Embryonic facial prominence (tissue), 1 donor: ENCODE data around the gene AGXT2.

Experiments
- DNase-seq: peaks from one replicate; pipeline ENCODE4 v3.0.0-alpha.2; 2016; ENCODE audit errors: extremely low spot score

Gene AGXT2, protein sequence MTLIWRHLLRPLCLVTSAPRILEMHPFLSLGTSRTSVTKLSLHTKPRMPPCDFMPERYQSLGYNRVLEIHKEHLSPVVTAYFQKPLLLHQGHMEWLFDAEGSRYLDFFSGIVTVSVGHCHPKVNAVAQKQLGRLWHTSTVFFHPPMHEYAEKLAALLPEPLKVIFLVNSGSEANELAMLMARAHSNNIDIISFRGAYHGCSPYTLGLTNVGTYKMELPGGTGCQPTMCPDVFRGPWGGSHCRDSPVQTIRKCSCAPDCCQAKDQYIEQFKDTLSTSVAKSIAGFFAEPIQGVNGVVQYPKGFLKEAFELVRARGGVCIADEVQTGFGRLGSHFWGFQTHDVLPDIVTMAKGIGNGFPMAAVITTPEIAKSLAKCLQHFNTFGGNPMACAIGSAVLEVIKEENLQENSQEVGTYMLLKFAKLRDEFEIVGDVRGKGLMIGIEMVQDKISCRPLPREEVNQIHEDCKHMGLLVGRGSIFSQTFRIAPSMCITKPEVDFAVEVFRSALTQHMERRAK

DNA sequence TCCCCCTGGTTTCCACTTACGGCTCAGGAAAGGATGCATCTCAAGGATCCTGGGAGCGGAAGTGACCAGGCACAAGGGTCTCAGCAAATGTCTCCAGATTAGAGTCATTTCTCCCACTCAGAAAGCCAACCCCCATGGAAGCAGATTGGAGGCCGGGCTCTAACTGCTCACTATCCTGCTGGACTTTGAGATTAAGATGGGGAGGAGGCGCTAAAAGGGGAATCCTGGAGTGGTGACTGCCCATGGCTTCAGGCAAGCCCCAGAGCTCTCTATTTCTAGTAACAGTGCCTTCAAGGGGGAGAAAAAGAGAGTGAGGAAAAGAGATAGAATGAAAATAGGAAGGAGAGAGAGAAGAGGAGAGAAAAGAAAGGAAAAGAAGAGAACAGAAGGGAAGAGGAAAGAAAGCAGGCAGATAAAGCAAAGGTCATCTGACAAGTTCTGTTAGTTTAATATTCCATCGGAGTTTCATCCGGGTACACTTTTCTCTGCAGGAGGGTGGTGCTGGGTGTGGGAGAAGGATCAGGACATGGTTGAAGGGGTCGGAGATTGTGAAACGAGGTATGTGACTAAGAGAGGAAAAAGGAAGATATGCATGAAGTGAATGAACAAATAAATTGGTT is at the start of gene AGXT2:
Gene AGXT2 (minus strand): TSS at position 165 of the 620 bp plus-strand sequence. CDS start 57 bp downstream, at position 108.
- DNase-seq = no peak

DNA sequence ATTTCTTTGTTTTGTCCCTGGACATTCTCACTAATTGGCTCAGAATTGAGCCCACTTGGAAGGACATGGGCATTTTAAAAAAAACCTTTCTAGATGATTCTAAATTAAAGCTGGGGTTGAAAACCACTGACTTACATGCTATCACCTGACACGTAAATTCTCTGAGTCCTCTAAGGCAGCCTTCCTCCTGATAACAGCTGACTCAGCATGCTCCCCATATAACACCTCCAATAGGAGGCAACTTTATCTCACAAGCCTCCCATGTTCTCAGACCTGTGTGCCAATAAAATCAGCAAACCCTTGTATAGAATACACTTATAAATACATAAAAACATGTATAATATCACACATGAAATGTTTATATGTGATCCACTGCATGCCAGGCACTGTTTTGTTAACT is 49.2 kb upstream of the AGXT2 start:
- DNase-seq = no peak

DNA sequence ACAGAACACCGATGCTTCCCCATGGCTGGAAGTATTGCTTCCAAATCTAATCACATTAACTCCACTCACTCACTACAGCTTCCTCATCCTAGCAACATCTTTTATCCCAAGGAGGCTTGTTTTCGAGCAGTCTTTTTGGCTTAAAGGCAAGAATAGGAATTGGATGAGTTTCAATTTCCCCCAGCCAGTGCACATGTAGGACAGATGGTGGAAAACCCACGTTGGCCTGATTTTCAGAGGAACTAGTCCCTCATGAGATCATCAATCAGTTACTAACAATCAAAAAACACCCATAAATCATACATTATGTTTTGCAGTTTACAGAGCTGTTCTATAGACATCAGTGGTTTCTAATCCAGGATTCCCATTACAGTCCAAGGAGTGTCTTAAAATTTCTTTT is 48.5 kb upstream of the AGXT2 start:
- no peak for DNase-seq

DNA sequence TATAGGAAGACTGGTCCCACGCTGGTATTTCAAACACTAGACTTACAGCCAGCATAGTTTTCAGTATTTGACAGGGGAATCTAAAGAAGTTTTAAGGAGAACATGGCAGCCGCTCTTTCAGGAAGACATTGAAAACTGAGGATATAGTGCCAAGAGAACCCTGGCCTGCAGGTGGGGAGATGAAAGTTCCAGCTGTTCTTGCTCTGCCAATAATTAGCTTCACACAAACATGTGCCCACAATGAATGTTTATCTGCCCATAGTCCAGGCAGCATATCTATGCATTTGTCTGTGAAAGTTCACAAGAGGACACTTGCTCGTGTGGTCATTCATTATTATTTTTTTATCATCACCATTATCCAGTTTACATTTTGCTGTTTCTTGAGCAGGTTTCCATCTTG is 47.6 kb upstream of the AGXT2 start:
- no peak for DNase-seq

DNA sequence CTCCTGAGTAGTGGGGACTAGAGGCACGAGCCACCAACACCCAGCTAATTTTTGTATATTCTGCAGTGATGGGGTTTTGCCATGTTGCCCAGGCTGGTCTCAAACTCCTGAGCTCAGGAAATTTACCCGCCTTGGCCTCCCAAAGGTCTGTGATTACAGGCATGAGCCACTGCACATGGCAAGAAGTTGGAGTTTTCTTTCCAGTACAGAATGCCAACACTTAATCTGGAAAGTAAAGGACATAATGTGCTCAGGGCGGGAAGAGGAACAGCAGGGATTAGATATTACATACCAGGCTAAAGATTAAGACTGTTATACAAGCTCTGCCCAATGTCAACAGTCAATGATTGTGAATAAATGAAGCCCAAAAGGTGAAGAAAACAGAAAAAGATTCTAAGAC is 47.2 kb upstream of the AGXT2 start:
- DNase-seq = no peak

DNA sequence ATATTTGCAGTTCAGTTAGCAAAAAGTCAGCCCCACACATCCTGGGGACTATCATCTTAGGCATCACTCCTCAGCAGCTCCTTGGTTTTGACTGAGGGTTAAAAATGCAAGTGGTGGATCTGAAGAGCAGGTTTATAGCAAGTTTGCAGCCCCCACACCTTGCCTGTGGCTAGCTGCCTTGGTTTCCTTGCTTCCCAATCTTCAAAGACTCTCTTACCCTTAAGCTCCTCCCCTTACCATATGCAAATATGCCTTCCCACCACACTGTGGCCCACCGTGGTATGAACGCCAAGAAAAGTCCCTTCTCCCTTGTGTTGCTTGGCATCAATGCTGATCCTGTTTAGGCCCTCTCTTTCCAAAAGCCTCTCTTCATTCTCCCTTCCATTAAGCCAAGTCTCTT is 45.0 kb upstream of the AGXT2 start:
- no peak for DNase-seq

DNA sequence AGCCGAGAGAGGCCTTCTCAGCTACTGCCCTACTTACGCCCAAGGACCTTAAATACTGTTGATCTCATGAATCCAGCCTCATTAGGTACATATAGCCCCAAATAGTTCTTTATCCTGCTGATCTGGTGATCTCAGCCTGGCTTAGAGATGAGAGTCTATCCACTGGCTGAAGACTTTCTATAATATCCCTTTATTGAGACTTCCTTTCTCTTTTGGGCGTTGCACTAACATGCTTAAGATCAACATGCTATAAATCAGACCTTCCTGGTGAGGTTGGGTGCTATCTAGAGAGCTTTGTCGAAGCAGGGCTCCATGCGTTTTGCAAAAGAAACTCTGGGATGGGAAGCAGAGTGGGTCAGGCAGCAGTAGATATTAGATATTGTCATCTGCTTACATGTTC is 44.0 kb upstream of the AGXT2 start:
- no peak for DNase-seq

DNA sequence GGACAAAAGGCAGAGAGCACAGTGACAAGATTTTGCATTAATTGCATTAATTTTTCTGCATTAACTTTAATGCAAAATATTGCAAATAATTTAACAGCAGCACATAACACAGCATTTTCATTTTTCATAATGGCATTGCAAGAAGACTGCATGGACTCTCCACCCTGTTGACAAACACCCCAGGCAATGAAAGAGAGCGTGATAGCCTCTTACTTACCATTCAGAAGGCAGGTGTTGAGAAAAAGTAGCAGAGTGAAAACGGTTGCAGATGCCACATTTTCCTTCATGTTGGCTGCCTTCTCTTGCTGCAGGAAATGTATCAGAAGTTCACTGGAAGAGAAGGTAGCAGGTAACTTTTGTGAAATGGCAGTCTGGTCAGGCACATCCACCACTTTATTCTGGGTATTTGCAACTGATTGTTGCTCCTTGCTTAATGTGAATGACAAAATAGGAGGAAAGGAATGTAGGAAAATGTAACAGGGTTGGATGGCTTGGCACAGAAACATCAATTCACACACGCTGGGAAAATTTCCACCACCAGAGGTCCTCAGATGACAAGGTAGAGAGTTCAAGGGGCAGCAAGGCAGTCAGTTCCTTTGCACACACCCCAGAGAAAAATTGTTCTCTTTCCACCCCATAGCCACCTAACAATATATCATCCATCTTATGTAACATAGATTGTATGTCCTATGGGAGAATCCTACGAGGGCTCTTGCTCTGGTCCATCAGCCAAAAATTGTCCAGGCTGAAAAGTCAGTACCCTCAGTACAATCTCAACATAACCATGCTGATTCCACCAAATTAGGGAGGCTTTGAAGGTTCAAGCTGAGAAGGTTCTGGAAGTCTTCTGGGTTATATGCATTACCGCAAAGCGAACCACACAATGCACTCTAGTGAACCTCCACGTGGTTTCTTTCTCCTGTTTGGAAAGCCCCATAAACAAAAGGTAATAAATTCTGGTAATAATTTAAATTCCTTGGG is 41.9 kb upstream of the AGXT2 start:
- DNase-seq = no peak

DNA sequence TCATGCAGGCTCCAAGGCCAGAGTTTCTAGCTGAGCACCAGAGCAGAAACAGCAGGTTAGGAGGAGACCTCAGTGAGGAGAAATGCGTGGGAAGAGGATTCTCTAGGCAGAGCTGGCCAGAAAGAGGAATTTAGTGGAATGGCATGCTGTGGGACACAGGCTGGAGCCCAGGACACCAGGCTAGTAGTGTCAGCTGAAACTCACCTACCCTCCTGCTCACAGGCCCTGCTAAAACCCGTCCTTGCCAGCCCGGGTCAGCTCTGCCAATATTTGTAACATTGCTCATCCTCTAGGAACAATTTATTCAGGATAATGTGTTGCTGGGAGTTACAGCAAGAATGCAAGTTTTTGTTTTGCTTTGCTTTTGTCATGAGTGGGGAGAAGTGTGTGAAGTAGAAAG is 40.2 kb upstream of the AGXT2 start:
- DNase-seq = no peak

DNA sequence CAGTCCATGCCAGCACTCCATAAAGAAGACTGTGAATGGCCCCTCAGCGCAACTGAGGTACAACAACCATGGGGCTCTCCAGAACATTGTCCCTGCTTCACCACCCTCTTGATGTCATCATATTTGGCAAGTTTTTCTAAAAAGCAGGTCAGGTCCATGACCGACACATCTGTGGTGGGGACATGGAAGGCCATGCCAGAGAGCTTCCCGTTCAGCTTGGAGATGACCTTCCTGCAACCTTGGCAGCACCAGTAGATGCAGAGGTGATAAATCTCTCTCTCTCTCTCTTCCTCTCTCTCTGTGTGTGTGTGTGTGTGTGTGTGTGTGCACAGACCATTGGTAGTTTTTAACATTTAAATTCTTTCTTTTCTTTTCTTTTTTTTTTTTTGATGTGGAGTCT is 35.4 kb upstream of the AGXT2 start:
- no peak for DNase-seq

DNA sequence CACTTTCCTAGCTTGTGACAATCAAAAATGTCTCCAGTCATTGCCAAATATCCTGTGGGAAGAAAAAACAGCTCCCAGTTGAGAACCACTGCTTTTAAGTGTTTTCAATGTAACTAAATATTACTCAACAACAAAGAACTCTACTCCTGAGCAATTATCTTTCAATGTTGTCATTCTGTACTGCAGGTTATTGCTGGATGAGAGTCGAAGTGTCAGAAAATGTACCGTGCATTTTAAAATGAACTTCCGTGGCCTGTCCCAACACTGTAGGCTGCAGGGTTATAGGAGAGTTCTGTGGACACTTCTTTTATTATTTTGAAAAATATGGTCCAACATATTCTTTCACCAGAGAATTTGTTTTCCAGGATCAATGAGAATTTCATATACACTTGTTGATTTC is 34.8 kb upstream of the AGXT2 start:
- DNase-seq = no peak

DNA sequence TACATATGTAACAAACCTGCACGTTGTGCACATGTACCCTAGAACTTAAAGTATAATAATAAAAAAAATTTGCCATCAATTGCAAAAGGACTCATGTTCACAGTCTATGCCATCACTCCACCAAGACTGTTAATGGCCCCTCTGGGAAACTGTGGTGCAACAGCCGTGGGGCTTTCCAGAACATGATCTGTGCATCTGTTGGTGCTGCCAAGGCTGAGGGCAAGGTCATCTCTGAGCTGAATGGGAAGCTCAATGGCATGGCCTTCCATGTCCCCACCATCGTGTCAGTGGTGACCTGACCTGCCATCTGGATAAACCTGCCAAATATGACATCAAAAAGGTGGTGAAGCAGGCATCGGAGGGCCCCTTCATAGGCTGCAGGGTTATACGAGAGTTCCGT is 33.4 kb upstream of the AGXT2 start:
- DNase-seq = no peak

DNA sequence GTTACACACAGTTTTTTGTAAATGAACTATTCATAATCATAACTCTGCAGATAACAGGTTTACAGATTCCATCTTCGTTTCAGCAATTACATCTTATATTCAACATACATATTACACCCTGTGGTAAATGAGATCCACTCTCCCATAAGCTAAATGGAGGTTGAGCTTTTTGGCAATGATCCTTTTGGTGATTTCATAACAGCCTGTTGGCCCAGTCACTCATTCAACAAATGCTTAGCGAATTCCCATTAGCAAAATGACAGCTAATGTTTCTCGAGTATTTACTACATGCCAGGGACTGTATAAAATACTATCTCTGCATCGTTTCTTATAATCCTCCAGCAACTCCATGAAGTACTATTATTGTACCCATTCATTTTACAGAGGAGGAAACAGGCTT is 25.4 kb upstream of the AGXT2 start:
- no peak for DNase-seq

DNA sequence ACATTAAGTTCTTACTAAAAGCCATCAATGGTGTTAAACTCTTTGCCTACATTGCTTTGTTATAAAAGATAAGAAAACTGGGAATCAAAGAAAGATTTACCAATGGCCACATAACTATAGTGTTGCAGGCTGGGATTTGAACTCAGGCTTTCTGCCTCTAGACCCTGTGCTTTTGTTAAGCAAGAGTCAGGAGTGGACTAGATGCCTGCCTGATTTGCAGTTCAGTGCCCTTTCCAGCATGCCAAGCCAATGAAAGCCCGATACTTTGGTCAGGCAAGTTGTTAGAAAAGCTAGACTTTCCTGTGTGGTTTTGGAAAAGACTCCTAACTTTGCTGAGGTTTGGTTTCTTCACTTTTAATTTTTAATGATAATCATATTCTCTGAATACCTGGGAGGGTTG is 21.4 kb upstream of the AGXT2 start:
- no peak for DNase-seq

DNA sequence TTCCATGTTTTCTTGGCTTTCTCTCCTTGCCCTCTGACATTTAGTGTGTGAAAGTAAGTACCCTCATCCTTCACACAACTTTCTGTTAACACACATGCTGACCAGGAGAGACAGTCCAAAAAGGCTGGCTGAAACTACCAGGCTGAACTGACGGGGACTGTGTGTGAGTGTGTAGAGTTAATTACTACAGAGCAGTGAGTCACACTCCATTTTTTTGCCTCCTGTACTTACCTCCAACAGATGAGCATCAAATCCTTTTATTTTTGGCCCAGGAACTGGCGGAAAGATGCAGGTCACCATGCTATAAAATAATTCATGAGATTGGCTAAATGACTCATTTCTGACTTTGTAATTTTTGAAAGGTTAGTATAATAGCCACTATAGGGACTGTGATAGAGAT is 20.2 kb upstream of the AGXT2 start:
- DNase-seq = no peak

DNA sequence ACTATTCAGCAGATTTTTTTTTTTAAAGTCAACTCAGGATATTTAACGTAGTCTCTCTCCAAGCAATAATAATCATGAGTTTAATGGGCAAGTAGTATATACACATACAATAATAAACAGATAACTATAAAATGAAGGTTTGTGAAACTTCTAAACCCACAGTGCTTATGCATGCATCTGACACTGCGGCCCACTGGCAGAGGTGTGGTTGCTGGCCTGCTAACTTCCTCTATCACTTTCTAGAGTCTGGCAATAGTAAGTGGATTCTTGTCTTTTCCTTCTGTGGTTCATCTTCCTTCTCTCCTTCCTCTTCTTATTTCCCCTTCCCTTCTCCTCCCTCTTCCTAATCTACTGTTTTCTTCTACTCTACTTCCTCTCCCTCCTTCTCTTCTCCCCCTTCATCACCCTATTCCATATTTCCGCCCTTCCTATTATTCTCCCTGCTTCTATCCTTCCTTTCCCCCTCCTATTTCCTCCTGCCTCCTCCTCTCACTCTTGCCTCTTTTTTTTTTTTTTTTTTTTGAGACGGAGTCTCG is 18.6 kb upstream of the AGXT2 start:
- no peak for DNase-seq

DNA sequence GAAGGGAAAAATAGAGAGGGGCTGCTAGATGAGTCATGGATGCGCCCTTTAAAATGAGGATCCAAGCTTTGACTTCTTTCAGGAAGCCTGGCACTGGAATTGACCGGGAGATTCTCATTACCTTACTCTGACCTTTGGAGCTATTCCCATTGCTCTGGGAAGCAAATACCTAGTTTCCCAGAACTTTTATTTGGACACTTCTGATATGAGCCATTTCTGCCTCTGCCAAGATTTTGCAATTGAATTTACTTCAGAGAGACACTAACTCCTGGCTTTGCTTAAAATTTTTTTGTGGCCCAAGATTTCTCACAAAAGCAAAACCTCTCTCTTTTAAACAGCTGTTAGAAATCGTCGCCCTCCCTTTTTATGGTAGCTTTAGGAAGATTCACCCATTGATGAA is 15.7 kb upstream of the AGXT2 start:
- DNase-seq = no peak

DNA sequence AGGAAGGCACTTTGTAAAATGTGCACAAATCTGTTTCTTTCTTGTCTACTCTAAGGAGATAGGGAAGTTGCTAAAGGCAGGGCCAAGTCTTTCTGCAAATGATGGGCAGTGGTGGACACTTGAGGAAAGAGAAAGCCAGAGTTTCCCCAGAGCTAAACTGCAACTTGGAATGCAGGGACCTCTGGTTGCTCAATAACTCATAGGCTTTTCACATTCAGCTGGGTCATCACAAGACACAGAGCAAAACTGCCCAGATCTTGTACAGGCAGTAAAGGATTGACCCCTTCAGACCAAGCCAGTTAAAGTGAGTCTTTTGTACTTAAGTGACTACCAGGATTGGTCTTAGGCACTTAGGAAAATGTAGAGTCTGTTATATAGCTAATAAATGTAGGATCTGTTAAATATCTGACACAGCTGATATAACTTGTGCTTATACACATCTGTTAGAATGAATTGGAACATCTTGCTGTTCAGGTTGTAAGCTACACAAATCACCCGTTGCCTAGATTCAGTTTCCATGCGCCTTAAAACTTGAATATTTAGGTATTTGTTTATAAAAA is 13.5 kb upstream of the AGXT2 start:
- DNase-seq = no peak

DNA sequence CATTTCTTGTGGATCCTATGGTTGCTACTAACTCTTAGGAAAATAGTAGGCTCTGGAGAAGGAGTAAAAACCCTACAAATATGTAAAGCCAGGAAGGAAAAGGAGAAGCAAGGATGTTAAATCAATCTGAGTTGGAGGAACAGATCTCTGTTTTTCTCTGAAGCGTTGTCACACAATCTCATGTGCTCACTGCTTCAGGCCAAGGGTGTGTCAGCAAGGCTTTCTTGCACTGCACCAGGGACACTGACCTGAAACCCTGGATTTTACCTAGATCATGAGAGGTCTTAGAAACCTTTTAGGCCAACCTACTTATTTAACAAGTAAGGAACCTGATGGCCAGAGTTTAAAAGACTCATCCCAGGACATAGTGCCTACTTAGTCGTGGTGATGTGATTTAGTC is 12.5 kb upstream of the AGXT2 start:
- DNase-seq = no peak

DNA sequence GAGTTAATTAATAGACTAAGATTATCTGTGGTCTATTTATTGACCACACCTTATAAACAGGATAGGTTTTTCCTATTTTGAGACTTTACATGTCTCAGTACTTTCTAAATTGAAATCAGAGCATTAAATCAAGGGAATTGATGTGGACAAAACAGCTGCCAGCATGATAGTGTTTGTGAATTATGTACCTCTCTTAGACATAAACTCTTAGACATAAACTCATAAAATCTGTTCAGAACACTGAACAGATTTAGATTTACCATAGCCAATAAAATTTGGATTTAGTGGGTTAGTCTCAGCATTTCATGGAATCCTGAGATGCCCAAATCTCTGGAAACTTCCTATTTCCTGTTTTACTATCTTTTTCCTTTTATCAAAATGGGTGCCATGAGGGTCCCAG is 11.5 kb upstream of the AGXT2 start:
- no peak for DNase-seq

DNA sequence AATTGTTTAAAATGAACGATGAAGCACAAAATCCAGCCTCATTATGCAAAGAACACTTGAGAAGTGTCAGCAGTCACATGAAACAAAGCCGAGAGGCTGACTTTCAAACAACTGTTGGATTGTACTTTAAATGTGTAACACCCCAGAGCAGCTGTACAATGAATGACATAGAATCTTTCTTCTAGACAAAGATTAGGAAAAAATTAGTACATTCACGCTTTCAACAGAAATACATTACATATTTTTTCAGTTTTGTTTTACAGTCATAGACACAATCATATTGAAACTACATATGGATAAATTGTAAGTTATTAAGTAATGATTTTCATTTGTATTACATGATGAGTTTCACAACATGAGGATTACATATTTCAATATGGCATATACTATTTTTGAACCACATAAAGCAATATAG is 10.6 kb upstream of the AGXT2 start:
- DNase-seq = no peak

DNA sequence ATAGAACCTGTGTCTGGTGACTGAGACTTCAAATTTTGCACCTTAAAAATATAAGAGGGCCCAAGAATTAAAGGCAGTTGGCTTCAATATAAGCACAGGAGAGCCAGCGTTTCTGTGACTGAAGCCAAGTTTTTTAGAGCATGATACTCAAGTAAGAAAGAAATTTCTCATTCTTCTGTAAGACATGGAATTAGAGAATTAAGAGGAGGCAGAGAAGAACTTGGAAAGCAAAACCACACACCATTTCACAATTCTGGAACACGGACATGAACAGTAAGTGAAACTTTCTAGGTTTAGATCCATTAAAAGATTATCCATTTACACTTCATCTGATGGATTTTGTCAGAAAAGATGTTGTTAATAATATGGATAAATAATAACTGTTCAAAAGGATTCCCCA is 8.9 kb upstream of the AGXT2 start:
- DNase-seq = no peak
